HepG2 (cell line): ENCODE measurements around the gene SDC4. TPM values are rescaled to one million over a fixed set of nuclear protein-coding genes. Genes with fewer than 3 reads are reported as not detected.
A peak's percentile ranks its signal among the peaks of the same experiment; 100 is the strongest.

Experiments
- AGO1 ChIP-seq: fragments of 200-400 bp; formaldehyde crosslinking; IDR thresholded peaks from 2 replicates; pipeline ENCODE4 v1.6.1; 2017; ENCODE audit warnings: mild to moderate bottlenecking, low read depth, low read length, moderate library complexity; ENCODE audit not compliant: poor library complexity, severe bottlenecking
- ATF7 ChIP-seq, 2 experiments: fragments of 450-650 bp in 1 of 2; sonication (generic) in 1 of 2; formaldehyde crosslinking in 1 of 2; IDR thresholded peaks; 2 replicates each; pipeline versions ENCODE4 v1.4.0 to v1.6.1; 2016 to 2020; ENCODE audit warnings: antibody characterized with exemption in 1 of 2, mild to moderate bottlenecking in 1 of 2, missing genetic modification reagents in 1 of 2
- BCL6 ChIP-seq: IDR thresholded peaks from 2 replicates; pipeline ENCODE4 v1.6.1; 2016; ENCODE audit warnings: missing genetic modification reagents, missing compliant biosample characterization
- CBX2 ChIP-seq, 2 experiments: fragments of 200-600 bp in 1 of 2; sonication (generic); formaldehyde crosslinking in 1 of 2; IDR thresholded peaks; 2 replicates each; pipeline versions ENCODE4 v1.7.0 to v1.8.1; 2018 to 2022; ENCODE audit warnings: low read depth in 2 of 2, low read length in 1 of 2, mild to moderate bottlenecking in 1 of 2, missing genetic modification reagents in 1 of 2
- DDIT3 ChIP-seq: sonication (generic); formaldehyde crosslinking; IDR thresholded peaks from 2 replicates; pipeline ENCODE4 v1.4.0; 2020; ENCODE audit warnings: mild to moderate bottlenecking, missing genetic modification reagents
- ETV6 ChIP-seq: sonication (generic); formaldehyde crosslinking; conservative IDR thresholded peaks from 2 replicates; pipeline ENCODE4 v1.4.0; 2020; ENCODE audit warnings: missing genetic modification reagents
- FOXA1 ChIP-seq, 2 experiments: fragments of 450-650 bp in 1 of 2; sonication (generic) in 1 of 2; formaldehyde crosslinking in 1 of 2; IDR thresholded peaks; 2 replicates each; pipeline versions ENCODE4 v1.4.0 to v1.6.1; 2016 to 2020; ENCODE audit warnings: missing genetic modification reagents in 1 of 2
- FOXA3 ChIP-seq: IDR thresholded peaks from 2 replicates; pipeline ENCODE4 v1.6.1; 2016; ENCODE audit warnings: missing genetic modification reagents, missing compliant biosample characterization
- FOXK1 ChIP-seq: sonication (generic); formaldehyde crosslinking; IDR thresholded peaks from 2 replicates; pipeline ENCODE4 v1.4.0; 2020; ENCODE audit warnings: low read depth, missing genetic modification reagents, borderline replicate concordance
- FOXO1 ChIP-seq: sonication (generic); formaldehyde crosslinking; IDR thresholded peaks from 2 replicates; pipeline ENCODE4 v1.4.0; 2020; ENCODE audit warnings: missing genetic modification reagents
- GMEB1 ChIP-seq: sonication (generic); formaldehyde crosslinking; IDR thresholded peaks from 2 replicates; pipeline ENCODE4 v1.5.1; 2020; ENCODE audit warnings: missing genetic modification reagents, mild to moderate bottlenecking, borderline replicate concordance
- HMGXB4 ChIP-seq, 2 experiments: sonication (generic) in 1 of 2; formaldehyde crosslinking in 1 of 2; IDR thresholded peaks; 2 replicates each; pipeline versions ENCODE4 v1.4.0 to v1.6.1; 2018 to 2020; ENCODE audit warnings: missing genetic modification reagents in 2 of 2, borderline replicate concordance in 1 of 2, low read depth in 1 of 2, mild to moderate bottlenecking in 1 of 2, missing biosample characterization in 1 of 2
- JDP2 ChIP-seq: sonication (generic); formaldehyde crosslinking; IDR thresholded peaks from 2 replicates; pipeline ENCODE4 v1.8.1; 2022; ENCODE audit warnings: missing genetic modification reagents, borderline replicate concordance
- NFATC3 ChIP-seq: sonication (generic); formaldehyde crosslinking; IDR thresholded peaks from 2 replicates; pipeline ENCODE4 v1.5.1; 2020; ENCODE audit warnings: mild to moderate bottlenecking, missing genetic modification reagents
- SRSF1 ChIP-seq: fragments of 200-400 bp; formaldehyde crosslinking; optimal IDR thresholded peaks from 2 replicates; pipeline ENCODE3; 2017; ENCODE audit warnings: mild to moderate bottlenecking, low read depth, low read length, moderate library complexity
- ZFAT ChIP-seq: sonication (generic); formaldehyde crosslinking; conservative IDR thresholded peaks from 2 replicates; pipeline ENCODE4 v1.8.1; 2023; ENCODE audit warnings: missing genetic modification reagents, inconsistent platforms
- ZFP91 ChIP-seq: sonication (generic); formaldehyde crosslinking; IDR thresholded peaks from 2 replicates; pipeline ENCODE4 v1.9.0; 2022; ENCODE audit warnings: missing genetic modification reagents, mild to moderate bottlenecking, borderline replicate concordance
- ZNF547 ChIP-seq: sonication (generic); formaldehyde crosslinking; IDR thresholded peaks from 2 replicates; pipeline ENCODE4 v1.5.1; 2020; ENCODE audit warnings: mild to moderate bottlenecking, missing genetic modification reagents
- ZNF577 ChIP-seq: sonication (generic); formaldehyde crosslinking; IDR thresholded peaks from 2 replicates; pipeline ENCODE4 v1.4.0; 2020; ENCODE audit warnings: mild to moderate bottlenecking, low read depth, missing genetic modification reagents, borderline replicate concordance
- ZNF781 ChIP-seq: sonication (generic); formaldehyde crosslinking; IDR thresholded peaks from 2 replicates; pipeline ENCODE4 v1.5.1; 2020; ENCODE audit warnings: borderline replicate concordance, mild to moderate bottlenecking, missing genetic modification reagents; ENCODE audit errors: not compliant biosample characterization
- ZNF850 ChIP-seq: sonication (generic); formaldehyde crosslinking; conservative IDR thresholded peaks from 2 replicates; pipeline ENCODE4 v1.9.0; 2021; ENCODE audit warnings: mild to moderate bottlenecking, missing genetic modification reagents
- ZZZ3 ChIP-seq: sonication (generic); formaldehyde crosslinking; IDR thresholded peaks from 2 replicates; pipeline ENCODE4 v1.4.0; 2020; ENCODE audit warnings: missing genetic modification reagents, mild to moderate bottlenecking, borderline replicate concordance
- polyA plus RNA-seq, 8 experiments: library from polyadenylated mRNA; depleted of rRNA in 3 of 8; stranded (reverse) in 7 of 8; unstranded in 1 of 8; fragments of >200 nt; fragmentation: Illumina TruSeq in 4 of 8; extraction: Trizol in 4 of 8; gene quantifications; 2 replicates each; pipeline versions ENCODE4 v1.2.1 to v1.2.3, GENCODE V29; 2011 to 2016; ENCODE audit warnings: low read depth in 4 of 8, missing spikeins in 1 of 8, mixed read lengths in 1 of 8; ENCODE audit not compliant: insufficient read depth in 1 of 8
- total RNA-seq, 5 experiments: library from RNA; depleted of rRNA; stranded (reverse); fragments of >200 nt; fragmentation: Illumina TruSeq; extraction: Trizol; gene quantifications; 2 replicates each; pipeline ENCODE4 v1.2.3, GENCODE V29; 2016; ENCODE audit warnings: low read depth in 1 of 5

The SDC4 gene
- total and polyA plus RNA-seq, 2 of the 13 experiments (the other 11 are each of a cell fraction or from before 2014, with no cell fraction given): 49.0 to 65.1 TPM

- no peak for TF ChIP-seq ZFP91 (CRISPR knock-in tag)
- no peak for TF ChIP-seq ZNF781 (CRISPR knock-in tag)
- TF ChIP-seq DDIT3: no peak
- no peak for TF ChIP-seq ZNF577 (CRISPR knock-in tag)
- TF ChIP-seq ETV6 (CRISPR knock-in tag): no peak
- no peak for TF ChIP-seq ZNF547 (CRISPR knock-in tag)
- no peak for TF ChIP-seq ZZZ3
- TF ChIP-seq JDP2 (CRISPR knock-in tag): no peak
- TF ChIP-seq AGO1: no peak
- peak; percentile 31; the same call in 1 of the 2 replicates for TF ChIP-seq FOXA3
- TF ChIP-seq GMEB1 (CRISPR knock-in tag): no peak
- TF ChIP-seq FOXK1 (CRISPR knock-in tag): peak; percentile 38; the same call in 1 of the 2 replicates
- 0 out of 4 replicates have a peak, but pooled peaks of 1 of the 2 experiments have one; percentile 16 for TF ChIP-seq HMGXB4 (CRISPR knock-in tag; IDR thresholded peaks at IDR 0.05; ENCODE audit: borderline replicate concordance in 1 of 2, low read depth in 1 of 2)
- no peak for TF ChIP-seq ZFAT (CRISPR knock-in tag)
- TF ChIP-seq ATF7 (IDR thresholded peaks at IDR 0.05): no peak
- TF ChIP-seq ATF7 (CRISPR knock-in tag; IDR thresholded peaks at IDR 0.05): no peak; the same call in 1 of the 2 replicates
- TF ChIP-seq FOXA1 (IDR thresholded peaks at IDR 0.05): no peak
- TF ChIP-seq FOXA1 (CRISPR knock-in tag; IDR thresholded peaks at IDR 0.05): no peak
- TF ChIP-seq FOXO1 (CRISPR knock-in tag): 0 out of 2 replicates have a peak, but pooled peaks have one; percentile 48
- no peak for TF ChIP-seq SRSF1
- no peak for TF ChIP-seq NFATC3
- no peak for TF ChIP-seq ZNF850 (CRISPR knock-in tag)
- no peak for TF ChIP-seq CBX2 (IDR thresholded peaks at IDR 0.05; ENCODE audit: low read depth, low read length)
- no peak for TF ChIP-seq CBX2 (CRISPR knock-in tag; IDR thresholded peaks at IDR 0.05; ENCODE audit: low read depth)
- peak; percentile 64 for TF ChIP-seq BCL6 (CRISPR knock-in tag)
Measured at GRCh38 chr20:45358282-45359068, 10.3 kb upstream of the SDC4 start (continued).
